ENCODE data around the gene ARID2.

ARID2 gene

GRCh38 chr12:45872446-45872845, 142.9 kb downstream of the ARID2 start:
- Histone ChIP-seq H3K4me3 (ENCODE audit: low read depth, low read length, poor library complexity, severe bottlenecking) (no peak overlapping the region), H3K79me2 (ENCODE audit: insufficient read depth, low read length) (no peaks in the 10 kb centered on the region), H3K9me3 (ENCODE audit: low read length) (no peaks in the 10 kb centered on the region), H3K36me3 (ENCODE audit: insufficient read depth, low read length) (peaks cover 47% of the 10 kb centered on the region), H3K27me3 (ENCODE audit: insufficient read depth, low read length) (no peaks in the 10 kb centered on the region), H4K20me1 (ENCODE audit: insufficient read depth, low read length) (no peaks in the 10 kb centered on the region), H3F3A (ENCODE audit: insufficient read depth, low read length) (no peaks in the 10 kb centered on the region), H3K4me1 (ENCODE audit: insufficient read depth, low read length, severe bottlenecking) (no peaks in the 10 kb centered on the region), H3K4me2 (ENCODE audit: low read length) (no peak overlapping the region), H3K9ac (ENCODE audit: low read length) (no peak overlapping the region), H3K9me2 (ENCODE audit: low read depth, low read length) (no peaks in the 10 kb centered on the region), H3K27ac (ENCODE audit: low read depth, low read length, poor library complexity, severe bottlenecking) (no peak overlapping the region), H2AFZ (ENCODE audit: low read length) (no peak overlapping the region)
- TF ChIP-seq CTCF (IDR thresholded peaks at IDR 0.05; ENCODE audit: low read length) (no peak), EZH2 (IDR thresholded peaks at IDR 0.05; ENCODE audit: borderline replicate concordance, low read length) (no peak)

GRCh38 chr12:45877069-45877468, 147.6 kb downstream of the ARID2 start:
- TF ChIP-seq CTCF (IDR thresholded peaks at IDR 0.05; ENCODE audit: low read length) (no peak), EZH2 (IDR thresholded peaks at IDR 0.05; ENCODE audit: borderline replicate concordance, low read length) (no peak)
- Histone ChIP-seq H3K9me2 (ENCODE audit: low read depth, low read length) (no peaks in the 10 kb centered on the region), H3K4me2 (ENCODE audit: low read length) (no peak overlapping the region), H3K79me2 (ENCODE audit: insufficient read depth, low read length) (no peaks in the 10 kb centered on the region), H3K27ac (ENCODE audit: low read depth, low read length, poor library complexity, severe bottlenecking) (no peak overlapping the region), H3K36me3 (ENCODE audit: insufficient read depth, low read length) (peaks cover 53% of the 10 kb centered on the region), H3K9ac (ENCODE audit: low read length) (no peak overlapping the region), H3K9me3 (ENCODE audit: low read length) (no peaks in the 10 kb centered on the region), H3K4me1 (ENCODE audit: insufficient read depth, low read length, severe bottlenecking) (no peaks in the 10 kb centered on the region), H3K27me3 (ENCODE audit: insufficient read depth, low read length) (no peaks in the 10 kb centered on the region), H3F3A (ENCODE audit: insufficient read depth, low read length) (no peaks in the 10 kb centered on the region), H2AFZ (ENCODE audit: low read length) (no peak overlapping the region), H3K4me3 (ENCODE audit: low read depth, low read length, poor library complexity, severe bottlenecking) (no peak overlapping the region), H4K20me1 (ENCODE audit: insufficient read depth, low read length) (no peaks in the 10 kb centered on the region)

GRCh38 chr12:45878630-45879255, 149.2 kb downstream of the ARID2 start:
- H3K27ac ChIP-seq (ENCODE audit: low read depth, low read length, poor library complexity, severe bottlenecking), result no peak overlapping the region
- H3K9me2 ChIP-seq (ENCODE audit: low read depth, low read length), result no peaks in the 10 kb centered on the region
- H3F3A ChIP-seq (ENCODE audit: insufficient read depth, low read length), result no peaks in the 10 kb centered on the region
- TF ChIP-seq CTCF (IDR thresholded peaks at IDR 0.05; ENCODE audit: low read length), result no peak
- TF ChIP-seq EZH2 (IDR thresholded peaks at IDR 0.05; ENCODE audit: borderline replicate concordance, low read length), result no peak
- H3K27me3 ChIP-seq (ENCODE audit: insufficient read depth, low read length), result no peaks in the 10 kb centered on the region
- no peak overlapping the region for H2AFZ ChIP-seq (ENCODE audit: low read length)
- H3K4me1 ChIP-seq (ENCODE audit: insufficient read depth, low read length, severe bottlenecking), result no peaks in the 10 kb centered on the region
- no peak overlapping the region for H3K4me3 ChIP-seq (ENCODE audit: low read depth, low read length, poor library complexity, severe bottlenecking)
- no peaks in the 10 kb centered on the region for H3K79me2 ChIP-seq (ENCODE audit: insufficient read depth, low read length)
- H3K4me2 ChIP-seq (ENCODE audit: low read length), result no peak overlapping the region
- H3K36me3 ChIP-seq (ENCODE audit: insufficient read depth, low read length), result peaks cover 48% of the 10 kb centered on the region
- H3K9me3 ChIP-seq (ENCODE audit: low read length), result 0 out of 2 replicates have a peak, but pooled peaks cover 3% of the 10 kb centered on the region
- H4K20me1 ChIP-seq (ENCODE audit: insufficient read depth, low read length), result no peaks in the 10 kb centered on the region
- H3K9ac ChIP-seq (ENCODE audit: low read length), result no peak overlapping the region

Measured in OCI-LY1 (cell line).